GM12878 (cell line): ENCODE data around the gene LRTM2. TPM values are rescaled to one million over a fixed set of nuclear protein-coding genes. Genes with fewer than 3 reads are reported as not detected.

ENCODE experiments used
- ATAC-seq: fragments of 200-7000 bp; cut with Tn5 transposase; 3 replicates; pipeline ENCODE4 v1.9.1; 2020; ENCODE audit warnings: mild to moderate bottlenecking, moderate library complexity
- BruUV-seq: library from RNA; stranded (reverse); fragments of 400-500 nt; replicated peaks from 2 replicates; lab custom pipeline; 2021; lab: Mats Ljungman, UMichigan
- CTCF ChIA-PET: fragments of 300-600 bp; sonication (Branson Sonifier 250); formaldehyde crosslinking; extraction: SDS; loops from one replicate; lab custom pipeline; 2021; ENCODE audit warnings: inconsistent platforms; lab: Yijun Ruan, JAX
- POLR2A ChIA-PET: fragments of 350-600 bp; formaldehyde crosslinking; extraction: SDS; loops from one replicate; lab custom pipeline; 2021; ENCODE audit warnings: inconsistent platforms; lab: Charles Lee
- RAD21 ChIA-PET: fragments of 300-600 bp; sonication (Branson Sonifier 250); formaldehyde crosslinking; loops from one replicate; lab custom pipeline; 2023; ENCODE audit warnings: antibody characterized with exemption; ENCODE audit not compliant: unreplicated experiment; lab: Charles Lee
- SMC1A ChIA-PET: fragments of 300-600 bp; sonication (Branson Sonifier 250); formaldehyde crosslinking; loops from one replicate; lab custom pipeline; 2023; ENCODE audit not compliant: unreplicated experiment, uncharacterized antibody; lab: Charles Lee
- DNase-seq: peaks from one replicate; pipeline ENCODE4 v3.0.0-alpha.2; 2011; ENCODE audit warnings: low read depth, low spot score
- FAIRE-seq: peaks from 3 replicates; lab custom pipeline; 2011; peaks lifted over from hg19 to GRCh38; lab: Jason Lieb, UNC
- H2AFZ ChIP-seq: 2 replicates; pipeline ENCODE4 v1.6.0; 2011; ENCODE audit warnings: low read depth, low read length, control low read depth; ENCODE audit not compliant: control insufficient read depth
- H3K27ac ChIP-seq: 2 replicates; pipeline ENCODE4 v1.5.1; 2011; ENCODE audit warnings: control low read depth; ENCODE audit not compliant: control insufficient read depth, insufficient read depth
- H3K27me3 ChIP-seq, 2 experiments: replicated peaks in 1 of 2; 2 replicates each; pipeline versions ENCODE4 v1.6.0 to v1.6.1; 2011; ENCODE audit warnings: low read length in 1 of 2; ENCODE audit not compliant: control insufficient read depth in 2 of 2, insufficient read depth in 2 of 2
- H3K36me3 ChIP-seq, 2 experiments: 2 replicates each; pipeline ENCODE4 v1.5.1; 2011; ENCODE audit warnings: low read length in 1 of 2; ENCODE audit not compliant: control insufficient read depth in 2 of 2, insufficient read depth in 2 of 2
- H3K4me1 ChIP-seq: 2 replicates; pipeline ENCODE4 v1.6.1; 2011; ENCODE audit warnings: mild to moderate bottlenecking, low read length, moderate library complexity, mixed read lengths; ENCODE audit not compliant: control insufficient read depth, insufficient read depth
- H3K4me2 ChIP-seq: 2 replicates; pipeline ENCODE4 v1.6.0; 2011; ENCODE audit warnings: control low read depth; ENCODE audit not compliant: control insufficient read depth, insufficient read depth
- H3K4me3 ChIP-seq: fragments of 200-600 bp; sonication (generic); 2 replicates; pipeline ENCODE4 v1.5.1; 2016
- H3K79me2 ChIP-seq: 2 replicates; pipeline ENCODE4 v1.6.0; 2011; ENCODE audit warnings: low read length; ENCODE audit not compliant: control insufficient read depth, insufficient read depth
- H3K9ac ChIP-seq: 2 replicates; pipeline ENCODE4 v1.8.0; 2011; ENCODE audit warnings: low read length, control low read depth, mixed read lengths; ENCODE audit not compliant: control insufficient read depth, insufficient read depth
- H3K9me3 ChIP-seq: replicated peaks from 3 replicates; pipeline ENCODE4 v1.5.1; 2011; ENCODE audit warnings: mild to moderate bottlenecking, low read length; ENCODE audit not compliant: control insufficient read depth, insufficient read depth
- H4K20me1 ChIP-seq: 2 replicates; pipeline ENCODE4 v1.6.0; 2011; ENCODE audit not compliant: control insufficient read depth, insufficient read depth
- ATF7 ChIP-seq: fragments of 450-650 bp; IDR thresholded peaks from 2 replicates; pipeline ENCODE4 v1.6.1; 2016; ENCODE audit warnings: low read depth, mild to moderate bottlenecking
- CHD4 ChIP-seq: fragments of 200-600 bp; sonication (generic); IDR thresholded peaks from 2 replicates; pipeline ENCODE4 v1.6.1; 2016; ENCODE audit warnings: mild to moderate bottlenecking
- ETV6 ChIP-seq, 2 experiments: fragments of 450-650 bp in 1 of 2; IDR thresholded peaks in 1 of 2; conservative IDR thresholded peaks in 1 of 2; 2 replicates each; pipeline ENCODE4 v1.6.1; 2014; ENCODE audit warnings: antibody characterized with exemption in 1 of 2, borderline replicate concordance in 1 of 2, low read depth in 1 of 2, mild to moderate bottlenecking in 1 of 2, moderate library complexity in 1 of 2
- FOXK2 ChIP-seq: fragments of 450-650 bp; IDR thresholded peaks from 2 replicates; pipeline ENCODE4 v1.6.1; 2017; ENCODE audit warnings: mild to moderate bottlenecking, moderate library complexity
- FOXM1 ChIP-seq: IDR thresholded peaks from 2 replicates; pipeline ENCODE4 v1.6.1; 2012; ENCODE audit warnings: low read depth, mild to moderate bottlenecking, inconsistent platforms, low read length, moderate library complexity
- HCFC1 ChIP-seq: fragments of 150-350 bp; IDR thresholded peaks from 2 replicates; pipeline ENCODE4 v1.6.1; 2014; ENCODE audit warnings: low read length
- HDAC2 ChIP-seq: fragments of 200-600 bp; sonication (generic); IDR thresholded peaks from 2 replicates; pipeline ENCODE4 v1.6.1; 2017
- PAX8 ChIP-seq: fragments of 450-650 bp; IDR thresholded peaks from 2 replicates; pipeline ENCODE4 v1.6.1; 2017; ENCODE audit warnings: mild to moderate bottlenecking, moderate library complexity
- POU2F2 ChIP-seq: IDR thresholded peaks from 3 replicates; pipeline ENCODE4 v1.6.1; 2011; ENCODE audit warnings: low read depth, mild to moderate bottlenecking, low read length, borderline replicate concordance
- RFX5 ChIP-seq: IDR thresholded peaks from 2 replicates; pipeline ENCODE4 v1.6.1; 2011; ENCODE audit warnings: low read depth, low read length, improper control_type of control experiment
- SMC3 ChIP-seq: IDR thresholded peaks from 2 replicates; pipeline ENCODE4 v1.6.1; 2011; ENCODE audit warnings: low read length, improper control_type of control experiment, borderline replicate concordance
- SRF ChIP-seq, 2 experiments: IDR thresholded peaks; 2 replicates each; pipeline ENCODE4 v1.6.1; 2011; ENCODE audit warnings: low read depth in 2 of 2, low read length in 2 of 2, mild to moderate bottlenecking in 1 of 2, moderate library complexity in 1 of 2
- YBX1 ChIP-seq: fragments of 450-650 bp; IDR thresholded peaks from 2 replicates; pipeline ENCODE4 v1.6.1; 2016; ENCODE audit warnings: antibody characterized with exemption
- WGBS: methylation state at CpG from one replicate; pipeline ENCODE4 v1.1.6; 2016; ENCODE audit warnings: low lambda C conversion rate; ENCODE audit not compliant: insufficient replicate concordance, insufficient coverage; ENCODE audit errors: missing lambda C conversion rate; 5-methylcytosine and 5-hydroxymethylcytosine counted together
- in situ Hi-C: fragments of 300-500 bp; cut with MboI; formaldehyde crosslinking; loops from 9 replicates; pipeline ENCODE4 v1.14.3; 2018; ENCODE audit warnings: mixed read lengths
- intact Hi-C: fragments of 100-400 bp; cut with micrococcal nuclease; formaldehyde crosslinking; loops from one replicate; pipeline ENCODE4 v1.14.2; 2022; ENCODE audit not compliant: unreplicated experiment
- polyA plus RNA-seq, 11 experiments: library from polyadenylated mRNA; depleted of rRNA in 4 of 11; unstranded in 6 of 11; stranded (reverse) in 5 of 11; fragments of >200 nt; fragmentation: Nextera tagmentation in 4 of 11; fragmentation: Illumina TruSeq in 1 of 11; extraction: Ambion mirVana in 4 of 11; extraction: Trizol in 1 of 11; gene quantifications; 1 replicate in 1 of 11; 2 replicates in 10 of 11; pipeline versions ENCODE4 v1.2.1 to v1.2.3, GENCODE V29; 2011 to 2016; ENCODE audit warnings: inconsistent platforms in 2 of 11, missing spikeins in 2 of 11, low read depth in 1 of 11
- total RNA-seq, 4 experiments: library from RNA; depleted of rRNA in 3 of 4; stranded (reverse); fragments of >200 nt in 3 of 4; fragmentation: Illumina TruSeq in 1 of 4; extraction: Trizol in 1 of 4; gene quantifications; 2 replicates each; pipeline versions ENCODE4 v1.2.1 to v1.2.3, GENCODE V29; 2013 to 2021

Gene LRTM2
- total and polyA plus RNA-seq, 10 of the 15 experiments (the other 5 are each of a cell fraction or from before 2014, with no cell fraction given), result 0.05 TPM; not detected in 9

DNA sequence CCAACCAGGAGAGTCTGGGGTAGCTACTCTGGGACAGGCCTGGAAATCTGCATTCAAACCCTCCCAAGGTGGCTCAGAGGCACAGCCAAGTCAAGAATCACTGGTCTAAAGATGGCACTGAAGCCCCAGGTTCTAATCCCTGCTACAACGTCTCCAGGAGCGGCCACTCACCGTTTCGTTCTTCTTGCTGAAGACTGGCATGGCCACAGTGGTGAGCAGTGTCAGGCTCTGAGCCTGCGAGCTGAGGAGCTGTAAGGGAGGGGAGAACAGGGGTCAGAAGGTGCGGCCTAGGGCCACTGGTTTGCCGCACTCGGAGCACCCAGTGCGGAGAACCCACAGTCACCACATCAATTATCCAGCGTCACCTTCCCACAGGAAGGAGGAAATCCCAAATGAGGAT is 59.3 kb downstream of the LRTM2 start:
- no peak overlapping the region for H3K4me3 ChIP-seq
- H3K4me2 ChIP-seq, result no peak overlapping the region
- H3K27ac ChIP-seq, result no peak overlapping the region
- DNase-seq, result no peak
- 51% methylated on average over 10 of the region's 10 CpGs for WGBS
- BruUV-seq, result no TSS peak
- ChIA-PET SMC1A (no interaction called here), CTCF (interaction anchor here (1.5 kb wide), 1 partner anchor 60 kb away, joined by 4 read pairs; no protein-coding TSS in a partner anchor), RAD21 (no interaction called here), POLR2A (no interaction called here)
- ATAC-seq, result no peak
- intact Hi-C loops (no loop called here), in situ Hi-C loops (no loop called here)
- no peaks in the 10 kb centered on the region for H4K20me1 ChIP-seq
- H3K27me3 ChIP-seq, result peaks cover 0 to 4% of the 10 kb centered on the region in 2 experiments
- no peaks in the 10 kb centered on the region for H3K36me3 ChIP-seq
- no peak overlapping the region for H2AFZ ChIP-seq
- H3K4me1 ChIP-seq, result no peaks in the 10 kb centered on the region
- H3K9me3 ChIP-seq, result no peaks in the 10 kb centered on the region
- no peak for FAIRE-seq
- H3K79me2 ChIP-seq, result no peaks in the 10 kb centered on the region
- no peak for TF ChIP-seq RFX5
- no peak for TF ChIP-seq HCFC1
- TF ChIP-seq SRF (IDR thresholded peaks at IDR 0.05; ENCODE audit: low read depth in 2 of 2, low read length in 2 of 2), result no peak
- TF ChIP-seq YBX1, result no peak
- TF ChIP-seq FOXK2, result no peak
- TF ChIP-seq ATF7, result no peak
- TF ChIP-seq SMC3, result no peak
- TF ChIP-seq FOXM1, result no peak
- TF ChIP-seq HDAC2, result no peak
- TF ChIP-seq ETV6 (conservative IDR thresholded peaks at IDR 0.05 in 1 of 2, IDR thresholded peaks at IDR 0.05 in 1 of 2; ENCODE audit: borderline replicate concordance in 1 of 2, low read depth in 1 of 2), result no peak
- TF ChIP-seq CHD4, result no peak
- no peak for TF ChIP-seq PAX8
- no peak for TF ChIP-seq POU2F2
- no peak overlapping the region for H3K9ac ChIP-seq
